HG03460 (cell line): ENCODE results near the gene CTSH.
A peak's percentile ranks its signal among the peaks of the same experiment; 100 is the strongest.
"Not testable (repeated sequence)": the region's sequence is repeated elsewhere in the genome, so short reads cannot be mapped to it uniquely, and the experiment has no call there.

ENCODE experiments used
- ATAC-seq: cut with Tn5 transposase; IDR thresholded peaks from one replicate; pipeline ENCODE4 v1.9.1; 2021; ENCODE audit not compliant: unreplicated experiment

The CTSH gene

DNA sequence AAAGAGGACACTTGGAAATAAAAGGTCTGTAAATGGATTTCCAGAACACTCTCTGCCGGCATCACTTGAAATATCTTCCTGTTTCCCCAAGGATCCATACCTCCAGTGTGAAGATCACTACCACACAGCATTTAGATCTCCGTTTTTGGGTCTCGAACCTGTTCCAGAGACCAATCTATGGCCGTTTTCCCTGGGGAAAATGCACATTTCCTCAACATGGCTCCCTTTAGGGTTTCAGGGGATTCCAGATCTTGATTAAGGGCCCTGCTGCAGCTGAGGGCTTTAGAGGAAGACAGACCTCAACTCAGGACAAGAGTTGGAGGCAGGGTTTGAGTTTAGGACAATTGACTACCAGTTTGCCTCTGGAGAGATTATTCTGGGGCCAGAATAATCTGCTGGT is 2.1 kb downstream of the CTSH start:
- no peak for ATAC-seq

DNA sequence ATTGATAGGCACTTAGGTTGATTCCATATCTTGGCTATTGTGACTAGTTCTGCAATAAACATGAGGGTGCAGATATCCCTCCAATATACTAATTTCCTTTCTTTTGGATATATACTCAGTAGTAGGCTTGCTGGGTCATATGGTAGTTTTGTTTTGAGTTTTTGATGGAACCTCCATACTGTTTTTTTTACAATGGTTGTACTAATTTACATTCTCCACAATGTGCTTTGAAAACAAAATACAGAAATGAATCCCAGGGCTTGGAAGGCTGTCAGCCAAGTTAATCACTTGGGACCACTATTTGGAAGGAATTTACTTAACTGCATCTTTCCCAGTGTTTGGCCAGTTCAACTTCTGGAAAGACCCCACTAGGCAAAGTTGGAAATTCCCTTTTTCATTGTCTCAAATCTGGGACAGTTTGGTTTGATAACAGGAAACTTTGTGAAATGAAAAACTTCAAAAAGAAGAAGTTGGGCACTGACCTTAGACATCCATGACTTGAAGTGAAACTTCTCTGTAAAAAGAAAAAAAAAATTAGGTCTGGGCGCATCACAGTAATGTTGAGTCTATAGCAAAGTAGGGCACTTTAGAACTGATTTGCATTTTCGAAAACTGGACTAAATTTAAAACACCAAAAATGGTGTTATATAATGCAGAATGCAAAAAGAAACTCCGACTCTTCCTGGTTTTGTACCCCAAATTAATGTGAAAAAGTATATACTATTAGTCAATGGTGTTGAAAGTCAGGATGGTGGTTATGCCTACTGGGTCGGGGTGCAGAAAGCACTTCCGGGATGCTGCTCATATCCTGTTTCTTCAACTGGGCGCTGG is 6.0 kb downstream of the CTSH start:
- ATAC-seq: peak; percentile 60

DNA sequence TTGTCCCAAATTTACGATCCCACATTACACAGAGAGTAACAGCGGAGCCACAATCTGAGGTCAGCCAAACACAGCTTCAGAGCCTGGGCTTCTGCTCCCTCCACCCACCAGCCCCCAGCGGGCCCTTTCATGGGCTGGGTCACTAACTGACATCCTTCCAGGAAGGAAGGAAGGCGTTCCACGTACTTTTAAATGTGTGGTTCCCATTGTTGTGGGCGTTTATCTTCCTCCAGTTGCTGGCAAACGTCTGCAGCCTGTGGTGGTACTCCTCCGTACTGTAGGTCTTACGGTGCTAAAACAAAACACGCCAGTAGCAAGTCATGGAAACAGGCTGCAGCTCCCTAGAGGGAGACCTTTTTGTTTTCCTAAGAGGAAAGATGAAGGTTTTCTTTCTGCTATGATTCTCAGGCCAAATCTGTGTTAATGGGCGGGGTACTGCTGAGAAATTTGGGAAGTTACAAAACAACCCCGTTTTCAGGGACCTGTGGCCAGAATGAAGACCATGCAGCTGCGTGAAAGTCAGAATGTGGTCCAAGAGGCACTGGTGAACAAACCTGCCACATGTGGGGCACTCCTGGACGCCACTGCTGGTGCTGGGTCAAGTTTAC is 7.6 kb downstream of the CTSH start:
- no peak for ATAC-seq

DNA sequence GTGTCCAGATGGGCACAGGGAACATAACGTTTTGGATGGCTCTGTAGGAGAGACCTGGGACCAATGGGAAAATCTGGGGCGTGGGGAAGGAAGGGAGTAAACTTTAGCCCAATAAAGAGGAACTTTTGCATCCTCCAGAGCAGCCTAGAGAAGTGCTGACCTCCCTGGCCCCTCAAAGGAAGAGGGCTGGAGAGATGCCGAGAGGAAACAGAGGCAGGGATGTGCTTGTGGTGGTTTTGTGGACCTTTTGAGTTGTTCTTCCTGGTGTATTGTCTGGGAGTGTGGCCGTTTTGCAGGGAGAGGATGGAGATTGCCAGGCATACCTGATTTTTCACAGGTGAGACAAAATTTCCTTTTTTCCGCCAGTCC is 10.2 kb downstream of the CTSH start:
- no peak for ATAC-seq

DNA sequence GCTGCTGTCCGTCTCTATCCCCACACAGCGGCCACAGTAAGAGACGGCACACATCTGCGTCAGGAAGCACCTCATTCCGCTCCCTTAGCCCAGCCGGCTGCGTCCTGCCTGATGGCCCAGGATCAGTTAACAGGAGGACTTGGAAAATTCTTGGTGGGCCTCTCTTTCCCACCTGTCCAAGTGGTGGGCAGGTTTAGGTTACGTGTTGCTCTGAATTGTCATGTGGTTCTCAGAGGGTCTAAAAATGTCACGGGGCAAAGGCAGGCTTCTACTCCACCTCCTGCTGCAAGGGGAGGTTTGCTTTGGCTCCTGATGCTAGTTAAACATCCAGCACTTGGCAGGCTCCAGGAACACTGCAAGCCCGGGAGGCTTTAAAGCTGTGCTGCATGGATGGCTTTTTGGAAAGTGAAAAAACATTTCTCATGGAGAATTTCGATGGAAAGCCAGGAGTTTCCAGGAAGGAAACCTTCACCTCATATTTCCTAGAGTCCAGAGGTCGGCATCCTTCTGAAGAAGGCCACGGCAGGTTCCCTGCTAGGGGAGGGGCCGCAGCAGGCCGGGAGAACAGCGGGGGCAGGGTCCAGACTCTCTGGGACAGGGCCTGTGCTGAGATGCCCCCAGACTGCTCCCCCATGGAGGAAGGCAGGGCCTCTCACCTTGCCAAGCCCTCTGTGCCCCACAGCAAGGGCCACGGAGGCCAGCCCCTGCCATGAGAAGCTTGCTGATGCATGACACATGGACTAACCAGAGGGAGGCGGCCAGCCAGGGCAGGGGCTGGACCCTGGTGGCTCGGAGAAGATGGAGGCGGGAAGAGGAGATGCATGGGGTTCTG is 10.8 kb downstream of the CTSH start:
- no peak for ATAC-seq

DNA sequence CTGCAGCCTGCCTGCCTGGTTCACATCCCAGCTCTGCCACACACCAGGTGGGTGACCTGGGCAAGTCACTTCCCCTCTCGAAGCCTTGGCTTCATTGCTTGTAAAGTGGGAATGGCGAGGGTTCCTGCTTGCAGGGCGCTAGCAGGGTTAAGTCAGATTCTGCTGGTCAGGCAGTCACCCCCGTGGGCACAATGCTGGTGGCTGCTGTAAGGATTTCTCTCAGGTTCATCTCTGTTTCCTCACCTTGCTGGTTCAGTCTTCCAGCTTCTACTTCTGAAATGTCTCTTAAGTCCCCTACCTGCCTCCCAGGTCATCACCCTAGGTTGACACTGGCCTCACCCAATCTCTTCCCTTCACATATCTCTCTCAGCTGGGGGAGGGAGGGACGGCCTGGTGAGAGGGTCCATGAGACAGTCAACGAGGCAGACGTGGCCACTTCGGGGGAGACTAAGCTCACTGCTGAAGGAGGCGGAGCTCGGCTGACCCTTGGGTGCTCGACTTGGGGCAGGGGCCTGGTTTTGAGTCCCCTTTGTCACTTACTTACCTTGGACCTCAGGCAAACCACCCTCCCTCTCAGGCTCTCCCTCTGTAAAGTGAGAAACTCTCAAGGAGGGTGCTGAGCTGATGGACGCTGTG is 11.5 kb downstream of the CTSH start:
- no peak for ATAC-seq

DNA sequence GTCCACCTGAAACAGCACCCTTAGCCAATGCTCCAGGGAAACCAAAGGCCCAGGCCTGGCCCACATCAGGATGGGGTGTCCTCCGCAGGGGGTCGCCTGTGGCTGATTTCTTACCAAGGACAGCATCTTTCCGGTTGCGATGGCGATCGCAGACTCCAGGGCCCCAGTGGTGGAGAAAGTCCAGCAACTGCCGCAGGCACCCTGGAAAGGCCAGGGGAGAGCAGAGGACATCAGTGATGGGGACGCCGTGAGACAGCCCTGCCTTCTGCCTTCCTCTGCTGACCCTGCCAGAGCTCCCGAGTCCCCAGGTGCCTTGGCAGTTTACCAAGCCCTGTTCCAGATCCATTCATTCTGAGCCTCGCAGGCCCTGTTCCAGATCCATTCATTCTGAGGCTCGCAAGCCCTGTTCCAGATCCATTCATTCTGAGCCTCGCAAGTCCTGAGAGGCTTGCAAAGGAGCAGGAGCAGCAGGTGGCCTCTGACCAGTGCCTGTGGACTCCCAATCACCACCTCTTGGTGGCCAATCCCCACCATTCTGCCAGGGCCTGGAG is 12.5 kb downstream of the CTSH start:
- ATAC-seq: no peak

DNA sequence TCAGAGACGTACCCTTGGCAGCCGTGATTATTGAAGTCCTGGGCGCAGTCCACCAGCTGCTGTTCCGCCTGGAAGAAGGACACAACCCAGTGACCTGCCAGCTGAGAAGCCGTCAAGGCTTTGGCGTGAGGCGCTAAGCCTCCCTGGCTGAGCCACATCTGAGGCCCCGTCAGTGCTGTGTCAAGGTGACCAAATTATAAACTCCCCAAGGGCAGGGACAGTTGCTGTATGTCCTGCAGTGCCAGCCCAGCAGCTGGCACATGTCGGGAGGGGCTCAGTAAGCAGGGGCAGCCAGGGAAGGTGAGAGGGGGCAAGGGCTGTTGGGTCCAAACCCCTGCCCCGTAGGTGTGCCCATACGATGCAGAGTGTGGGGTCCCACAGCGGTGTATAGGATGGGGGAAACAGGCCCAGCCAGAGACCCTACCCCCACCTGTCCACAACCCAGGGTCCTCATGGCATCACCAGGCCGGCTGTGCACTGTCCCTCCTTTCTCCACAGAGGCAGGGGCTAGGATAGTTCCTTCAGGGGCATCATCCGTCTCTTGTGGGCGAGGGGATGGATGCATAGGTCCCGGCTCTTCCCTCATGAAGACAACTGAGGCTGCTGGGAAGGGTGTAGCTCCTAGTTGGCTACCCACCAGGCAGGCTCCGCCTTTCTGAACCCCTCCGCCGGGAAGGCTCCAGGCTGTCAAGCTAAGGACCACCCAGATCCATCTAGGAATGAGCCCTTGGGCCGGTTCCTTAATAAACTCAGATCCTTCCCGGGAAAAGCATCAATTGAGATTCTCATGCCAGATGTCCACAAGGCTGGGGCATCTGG is 13.2 kb downstream of the CTSH start:
- no peak for ATAC-seq

DNA sequence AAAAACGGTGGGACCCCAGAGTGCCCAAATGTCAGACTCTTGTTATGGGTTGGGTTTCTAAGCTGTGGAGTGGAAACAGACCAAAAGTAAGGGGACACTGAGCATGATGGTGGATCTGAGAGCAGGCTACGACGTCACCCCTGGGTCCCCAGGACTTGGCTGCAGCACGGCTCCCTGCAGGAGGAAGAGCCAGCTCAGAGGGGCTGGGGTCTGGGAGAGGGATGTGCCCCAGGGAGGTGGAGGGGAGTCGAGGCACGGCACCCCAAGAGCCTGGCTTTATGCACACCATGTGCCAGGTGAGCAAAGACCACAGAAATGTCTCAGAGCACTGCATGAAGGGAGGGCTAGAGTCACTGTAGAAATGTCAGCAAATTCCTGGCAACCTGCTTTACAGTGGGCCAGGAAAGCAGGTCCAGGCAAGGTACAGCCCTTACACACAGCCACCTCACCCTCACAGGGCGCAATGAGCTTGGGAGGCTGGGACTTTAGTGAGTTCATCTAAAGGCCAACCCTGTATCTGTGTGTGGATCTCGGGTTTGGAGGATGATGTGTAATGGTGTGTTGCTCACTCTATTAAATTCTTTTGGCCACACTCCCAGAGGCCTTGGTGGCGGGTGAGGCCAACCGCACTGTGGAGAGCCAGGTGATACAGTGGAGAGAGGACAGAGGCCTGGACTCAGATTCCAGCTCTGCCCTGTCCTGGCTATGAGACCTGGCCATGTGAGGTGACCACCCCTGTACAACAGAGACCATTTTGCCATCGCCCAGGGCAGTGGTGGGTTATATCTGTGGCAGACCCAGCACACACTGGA is 14.1 kb downstream of the CTSH start:
- ATAC-seq: no peak

DNA sequence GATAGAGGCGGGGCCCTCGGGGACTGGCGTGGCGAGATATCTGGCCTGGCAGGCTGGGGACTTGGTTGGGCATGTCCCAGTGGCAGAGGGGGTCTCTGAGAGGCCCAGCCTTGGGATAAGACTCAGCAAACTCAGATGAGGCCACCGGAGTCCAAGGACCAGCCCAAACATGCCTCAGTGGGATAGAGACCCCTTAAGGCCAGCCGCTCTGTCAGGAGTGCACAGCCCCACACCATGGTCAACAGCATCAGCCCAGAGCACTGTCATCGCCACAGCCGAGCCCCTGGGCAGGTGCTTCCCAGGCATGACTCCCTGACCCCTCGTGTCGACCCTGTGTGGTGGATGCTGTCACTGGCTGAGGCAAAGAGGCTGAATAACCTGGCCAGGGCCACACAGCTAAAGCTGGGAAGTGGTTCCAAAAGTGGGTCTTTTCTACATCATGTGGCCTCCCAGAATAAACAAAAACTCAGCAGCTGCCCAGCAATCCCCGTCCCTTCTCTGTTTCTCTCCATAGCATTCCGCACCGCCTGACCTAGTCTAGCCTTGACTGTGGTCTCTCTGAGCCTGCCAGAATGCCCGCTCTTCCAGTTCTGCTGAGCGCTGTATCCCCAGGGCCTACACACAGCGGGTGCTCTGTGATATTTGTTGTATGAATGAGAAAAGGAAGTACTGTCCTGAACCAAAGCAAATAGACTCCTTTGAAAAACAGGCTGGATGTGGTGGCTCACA is 15.1 kb downstream of the CTSH start:
- no peak for ATAC-seq

DNA sequence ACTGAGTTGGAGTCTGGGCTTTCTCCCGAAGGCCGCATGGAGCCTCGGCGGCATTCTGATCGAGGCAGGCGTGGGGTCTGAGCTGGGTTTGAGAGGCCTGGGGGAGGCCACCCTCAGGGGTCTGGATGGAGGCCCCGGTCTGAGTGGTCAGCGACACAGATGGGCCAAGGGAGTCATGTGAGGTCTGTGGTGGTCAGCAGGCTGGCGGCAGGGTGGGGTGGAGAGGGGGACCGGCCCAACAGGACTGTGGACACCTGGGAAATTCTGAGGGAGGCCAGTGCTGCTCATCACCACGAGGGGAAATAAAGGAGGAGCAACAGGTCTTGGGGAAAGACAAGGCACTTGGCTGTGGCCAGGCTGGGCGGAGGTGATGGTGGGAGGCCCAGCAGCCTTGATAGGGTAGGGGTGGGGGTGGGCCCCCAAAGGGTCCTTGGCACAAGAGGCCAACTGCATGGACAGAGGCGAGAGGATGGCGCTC is 16.2 kb downstream of the CTSH start:
- ATAC-seq: no peak

DNA sequence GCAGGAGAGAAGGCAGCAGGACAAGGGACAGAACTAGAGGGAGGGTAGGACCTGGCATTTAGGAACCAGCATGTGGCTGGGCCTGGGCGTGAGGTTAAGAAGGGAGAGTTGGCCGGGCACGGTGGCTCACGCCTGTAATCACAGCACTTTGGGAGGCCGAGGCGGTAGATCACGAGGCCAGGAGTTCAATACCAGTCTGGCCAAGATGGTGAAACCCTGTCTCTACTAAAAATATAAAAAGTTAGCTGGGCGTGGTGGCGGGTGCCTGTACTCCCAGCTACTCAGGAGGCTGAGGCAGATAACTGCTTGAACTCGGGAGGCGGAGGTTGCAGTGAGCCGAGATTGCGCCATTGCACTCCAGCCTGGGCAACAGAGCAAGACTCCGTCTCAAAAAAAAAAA is 16.7 kb downstream of the CTSH start:
- not testable (repeated sequence) for ATAC-seq

DNA sequence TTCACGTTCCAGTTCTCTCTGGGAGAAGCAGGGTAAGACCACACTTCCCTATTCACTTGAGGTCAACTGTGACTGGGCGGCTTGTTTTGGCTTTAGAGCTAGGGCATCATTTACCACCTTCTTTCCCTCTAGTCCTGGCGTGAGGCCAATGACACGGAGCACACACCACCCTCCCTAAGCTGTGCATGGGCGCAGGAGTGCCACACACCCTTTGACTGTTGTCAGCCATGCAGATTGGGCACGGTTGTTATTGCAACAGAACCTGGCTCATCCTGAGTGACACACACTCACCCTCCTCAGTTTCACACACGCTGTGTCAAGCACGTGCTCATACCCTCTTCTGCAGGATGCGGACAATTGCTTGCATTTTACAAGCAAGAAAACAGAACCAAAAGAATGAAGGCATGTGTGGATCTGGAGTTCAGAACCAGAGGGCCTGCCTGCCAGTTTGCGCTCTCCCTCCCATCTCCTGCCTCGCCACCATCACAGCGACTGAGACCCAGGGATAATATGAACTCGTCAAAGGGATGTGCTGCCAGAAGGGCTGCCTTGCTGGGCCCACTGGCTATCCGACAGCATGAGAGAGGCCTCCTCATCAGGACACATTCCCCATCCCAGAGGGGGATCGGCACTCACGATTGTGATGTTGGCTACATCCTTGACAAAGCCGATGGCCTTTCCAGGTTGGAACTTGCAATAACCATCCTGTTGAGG is 17.6 kb downstream of the CTSH start:
- ATAC-seq: no peak

DNA sequence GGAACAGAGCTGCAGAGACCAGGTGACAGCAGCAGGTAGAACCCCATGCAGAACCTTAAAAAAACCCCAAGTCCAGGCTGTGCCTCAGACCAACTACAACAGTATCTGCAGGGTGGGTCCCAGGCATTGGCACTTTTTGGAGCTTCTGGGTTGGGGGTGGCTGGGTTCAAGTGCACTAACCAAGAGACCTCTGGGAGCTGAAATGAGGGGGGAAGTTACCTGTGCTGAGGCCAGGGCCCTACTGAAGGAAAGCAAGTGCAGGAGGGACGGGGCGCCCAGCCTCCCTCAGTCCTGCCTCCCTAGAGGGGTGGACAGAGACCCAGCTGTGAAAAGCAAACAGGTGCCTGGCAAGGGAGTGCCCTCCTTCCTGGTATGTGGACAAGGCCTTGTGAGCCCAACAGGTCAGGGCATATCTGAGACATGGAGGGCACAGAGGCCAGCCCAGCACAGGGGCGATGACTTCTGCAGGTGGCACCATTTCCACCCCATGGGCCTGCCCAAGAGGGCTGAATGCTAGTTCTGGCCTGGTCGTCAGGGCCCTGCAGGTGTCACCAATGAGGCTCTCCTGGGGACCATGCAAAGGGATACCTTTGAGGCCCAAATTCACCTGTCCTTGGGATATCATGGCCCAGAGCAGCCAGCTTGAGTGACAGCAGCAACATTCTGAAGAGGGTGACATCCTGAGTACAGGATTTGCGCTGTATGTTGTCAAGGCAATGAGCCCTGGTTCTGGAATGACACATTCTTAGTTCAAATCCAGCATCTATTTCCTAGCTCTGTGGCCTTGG is 18.7 kb downstream of the CTSH start:
- ATAC-seq: no peak

DNA sequence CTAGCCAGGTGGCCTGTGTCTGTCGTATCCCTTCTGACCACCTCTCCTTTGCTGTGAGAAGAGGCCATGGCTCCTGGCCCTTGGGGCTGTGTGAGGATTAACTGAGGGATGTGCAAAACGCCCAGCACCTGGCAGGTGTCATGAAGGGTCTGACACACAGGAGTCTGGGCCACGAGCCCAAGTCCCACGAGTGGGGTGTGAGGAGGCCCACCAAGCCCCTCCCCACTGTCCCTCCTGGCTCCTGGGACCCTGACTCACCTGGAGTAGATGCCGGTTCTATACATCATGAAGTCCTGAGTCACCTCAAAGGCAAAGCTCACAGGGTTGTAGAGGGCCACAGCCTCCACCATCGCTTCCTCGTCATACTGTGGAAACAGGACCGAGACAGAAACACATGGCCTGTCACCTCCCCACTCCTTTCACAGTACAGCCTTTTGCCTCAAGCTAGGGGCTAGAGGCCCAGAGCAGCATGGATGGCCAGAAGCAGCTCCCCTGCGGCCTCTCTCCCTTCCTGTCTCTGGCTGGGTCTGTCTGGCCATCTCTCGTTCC is 19.7 kb downstream of the CTSH start:
- no peak for ATAC-seq

DNA sequence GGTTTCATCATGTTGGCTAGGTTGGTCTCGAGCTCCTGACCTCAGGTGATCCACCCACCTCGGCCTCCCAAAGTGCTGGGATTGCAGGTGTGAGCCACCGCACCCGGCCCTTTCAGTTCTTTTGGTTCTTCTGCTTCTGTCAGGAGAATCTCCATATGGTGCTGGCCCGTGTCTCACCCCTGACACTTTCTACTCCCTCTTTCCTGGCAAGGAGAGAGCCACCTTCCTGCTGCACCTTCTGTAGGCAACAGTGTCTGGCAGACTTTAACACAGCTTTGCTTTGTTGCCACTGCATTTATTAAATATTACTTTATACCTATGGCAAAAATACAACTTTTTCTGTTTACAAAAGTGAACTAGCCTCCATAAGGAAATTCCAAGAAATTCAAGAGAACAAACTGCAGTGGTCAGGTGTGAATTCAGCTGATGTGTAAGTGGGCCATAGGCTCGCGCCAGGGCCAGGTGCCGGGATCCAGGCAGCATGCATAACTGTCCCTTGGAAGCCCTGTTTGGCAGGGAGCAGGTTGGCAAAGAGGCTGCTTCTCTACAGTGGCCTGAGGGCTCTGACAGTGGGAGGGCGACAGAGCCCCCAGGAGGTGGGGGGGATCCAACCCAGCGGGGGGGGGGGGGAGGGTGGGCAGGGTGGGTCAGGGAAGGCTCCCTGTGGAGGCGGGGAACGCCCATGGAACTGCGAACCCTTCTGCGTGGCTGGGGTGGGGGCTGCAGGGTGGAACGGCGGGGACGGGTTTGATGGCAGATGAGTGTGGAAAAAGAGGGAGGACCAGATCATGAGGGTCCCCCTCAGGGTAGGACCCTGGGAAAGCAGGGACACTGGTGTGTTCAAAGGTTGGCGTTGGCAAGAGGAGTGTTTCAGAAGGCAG is 21.1 kb downstream of the CTSH start:
- ATAC-seq: no peak
